AG04449 (cell line): ENCODE measurements around the gene SDCCAG8.

Experiments used
- CTCF ChIA-PET: fragments of 350-600 bp; formaldehyde crosslinking; extraction: SDS; loops from one replicate; lab custom pipeline; 2021; ENCODE audit warnings: antibody characterized with exemption; lab: Yijun Ruan, JAX
- POLR2A ChIA-PET: fragments of 400-600, 350-600 bp; formaldehyde crosslinking; extraction: SDS; loops from one replicate; lab custom pipeline; 2020; ENCODE audit warnings: antibody characterized with exemption, inconsistent platforms; lab: Yijun Ruan, JAX
- DNase-seq: peaks from one replicate; pipeline ENCODE4 v3.0.0-alpha.2; 2010; ENCODE audit warnings: low read depth, low spot score
- H3K4me3 ChIP-seq: 2 replicates; pipeline ENCODE4 v1.5.1; 2011; ENCODE audit warnings: low read depth, mild to moderate bottlenecking, control low read depth, low read length
- TF ChIP-seq, protein P1 (sequence below): IDR thresholded peaks from one replicate; pipeline ENCODE4 v1.5.1; 2011; ENCODE audit warnings: mild to moderate bottlenecking, moderate library complexity, low read length, control low read depth, inconsistent platforms; ENCODE audit not compliant: insufficient read depth; ENCODE audit errors: missing control alignments

SDCCAG8 gene

DNA sequence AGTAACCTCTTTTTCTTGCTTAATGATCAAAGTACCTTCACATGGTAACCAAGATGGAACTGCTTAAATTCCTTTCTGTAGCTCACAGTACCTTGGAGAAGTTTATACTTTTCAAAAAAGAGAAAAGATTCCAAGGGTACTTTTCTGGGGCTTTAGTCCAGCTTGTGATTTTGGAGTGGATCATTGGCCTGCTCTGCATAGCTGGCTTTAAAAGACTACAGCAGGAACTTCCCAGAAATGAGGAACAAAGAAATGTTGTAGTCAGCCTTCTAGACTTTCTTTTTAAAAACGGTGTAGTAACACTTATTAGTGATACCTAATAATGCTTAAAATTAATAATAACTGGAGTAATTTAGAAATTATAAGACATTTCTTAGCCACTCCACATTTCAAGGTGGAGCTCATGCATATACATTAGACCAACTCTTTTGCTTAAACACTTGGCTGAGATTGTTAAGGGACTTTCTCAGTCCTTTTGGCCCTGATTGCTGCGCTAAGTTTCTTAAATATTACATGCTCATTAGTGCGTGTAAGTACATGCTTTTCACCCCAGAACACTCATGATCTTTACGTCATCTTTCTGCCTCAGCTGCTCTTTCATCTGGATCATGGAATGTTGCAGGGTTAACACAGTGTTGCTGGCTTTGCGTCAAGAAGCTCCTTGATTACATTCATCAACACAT, 57.3 kb downstream of the SDCCAG8 start:
- TF ChIP-seq, protein P1, sequence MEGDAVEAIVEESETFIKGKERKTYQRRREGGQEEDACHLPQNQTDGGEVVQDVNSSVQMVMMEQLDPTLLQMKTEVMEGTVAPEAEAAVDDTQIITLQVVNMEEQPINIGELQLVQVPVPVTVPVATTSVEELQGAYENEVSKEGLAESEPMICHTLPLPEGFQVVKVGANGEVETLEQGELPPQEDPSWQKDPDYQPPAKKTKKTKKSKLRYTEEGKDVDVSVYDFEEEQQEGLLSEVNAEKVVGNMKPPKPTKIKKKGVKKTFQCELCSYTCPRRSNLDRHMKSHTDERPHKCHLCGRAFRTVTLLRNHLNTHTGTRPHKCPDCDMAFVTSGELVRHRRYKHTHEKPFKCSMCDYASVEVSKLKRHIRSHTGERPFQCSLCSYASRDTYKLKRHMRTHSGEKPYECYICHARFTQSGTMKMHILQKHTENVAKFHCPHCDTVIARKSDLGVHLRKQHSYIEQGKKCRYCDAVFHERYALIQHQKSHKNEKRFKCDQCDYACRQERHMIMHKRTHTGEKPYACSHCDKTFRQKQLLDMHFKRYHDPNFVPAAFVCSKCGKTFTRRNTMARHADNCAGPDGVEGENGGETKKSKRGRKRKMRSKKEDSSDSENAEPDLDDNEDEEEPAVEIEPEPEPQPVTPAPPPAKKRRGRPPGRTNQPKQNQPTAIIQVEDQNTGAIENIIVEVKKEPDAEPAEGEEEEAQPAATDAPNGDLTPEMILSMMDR: no peak
- CTCF ChIA-PET: interaction anchor here (1.3 to 1.8 kb wide), 3 partner anchors 11 to 858 kb away, joined by 5 to 6 read pairs (median 5); no protein-coding TSS in a partner anchor
- POLR2A ChIA-PET: no interaction called here
- no peak for DNase-seq
- H3K4me3 ChIP-seq: no peak overlapping the region

DNA sequence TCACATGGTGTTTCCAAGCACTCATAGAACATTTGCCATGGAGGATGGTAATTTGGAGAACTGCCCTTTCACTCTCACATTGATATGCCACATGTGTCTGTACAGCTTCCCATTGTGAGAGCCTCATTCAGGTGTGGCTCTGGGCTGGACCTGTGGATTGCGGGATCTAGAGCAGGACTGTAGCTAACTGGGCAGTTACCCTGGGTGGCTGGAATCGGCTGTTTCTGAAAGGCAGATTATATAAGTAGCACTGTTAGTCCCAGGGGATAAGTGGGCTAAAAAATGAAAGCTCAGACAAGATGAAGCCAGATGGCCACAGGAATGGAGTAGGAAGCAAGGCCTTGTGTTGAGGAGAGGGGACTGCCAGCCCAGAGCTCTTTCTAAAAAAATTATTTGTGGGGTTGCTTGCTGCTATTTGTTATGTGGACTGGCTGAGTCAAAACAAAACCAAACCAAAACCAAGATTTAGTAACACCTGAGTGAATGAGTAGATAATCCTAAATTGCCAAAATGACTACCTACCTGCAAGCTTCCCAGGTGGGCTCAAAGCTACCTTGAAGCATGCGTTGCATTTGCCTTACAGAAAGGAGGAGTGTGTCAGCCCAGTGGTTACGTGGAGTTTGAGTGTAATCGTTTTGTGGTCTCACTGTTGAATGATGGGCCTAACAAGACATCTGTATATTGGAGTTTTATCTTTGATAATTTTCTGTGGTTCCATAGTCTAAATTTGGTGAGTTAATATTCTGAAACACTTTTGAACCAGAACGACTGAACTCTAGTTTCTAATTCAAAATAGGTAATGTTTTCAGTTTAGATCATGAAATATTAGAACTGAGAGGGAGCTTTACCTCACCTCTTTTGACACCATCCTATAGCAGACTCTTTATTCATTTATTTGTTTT, 58.0 kb downstream of the SDCCAG8 start:
- no peak for DNase-seq
- TF ChIP-seq, protein P1: no peak
- no peak overlapping the region for H3K4me3 ChIP-seq
- ChIA-PET POLR2A (no interaction called here), CTCF (interaction anchor here (1.3 to 1.8 kb wide), 3 partner anchors 10 to 859 kb away, joined by 5 to 6 read pairs (median 5); no protein-coding TSS in a partner anchor)

DNA sequence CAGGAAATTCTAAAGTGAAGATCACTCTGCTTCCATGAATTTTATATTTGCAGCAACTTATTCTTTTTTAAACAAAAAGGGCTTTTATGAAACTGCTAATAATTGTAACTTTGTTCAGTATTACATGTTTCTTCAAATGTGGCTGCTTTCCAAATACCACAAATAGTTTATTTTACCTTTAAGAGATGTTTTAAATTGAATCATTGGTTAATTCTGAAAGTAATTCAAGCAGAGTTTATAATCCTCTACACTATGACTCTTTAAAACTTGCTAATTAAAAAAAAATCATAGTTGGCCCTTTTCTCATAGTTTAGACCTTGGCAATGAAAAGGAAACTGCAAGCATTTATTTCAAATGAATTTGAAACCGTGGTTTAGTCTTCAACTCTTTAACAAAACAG, 59.6 kb downstream of the SDCCAG8 start:
- ChIA-PET CTCF (no interaction called here), POLR2A (no interaction called here)
- TF ChIP-seq, protein P1: no peak
- H3K4me3 ChIP-seq: no peak overlapping the region
- no peak for DNase-seq

DNA sequence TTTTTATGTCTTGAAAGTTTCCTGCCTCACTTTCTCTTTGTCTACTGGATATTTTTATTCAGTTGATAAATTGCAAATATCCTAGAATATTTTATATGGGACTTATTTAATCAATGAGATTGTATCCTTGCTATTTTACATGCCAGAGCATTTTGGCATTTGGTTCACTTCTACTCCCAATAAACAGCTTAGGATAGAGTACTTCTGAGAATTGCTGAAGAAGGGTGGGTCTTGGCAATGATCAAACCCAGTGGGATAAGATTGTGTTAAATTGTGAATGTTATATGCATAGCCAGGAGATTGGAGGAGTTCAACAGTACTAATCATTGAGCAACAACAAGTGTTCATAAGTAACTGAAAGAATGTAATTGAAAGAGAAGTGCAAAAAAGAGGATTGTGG, 60.1 kb downstream of the SDCCAG8 start:
- TF ChIP-seq, protein P1: no peak
- H3K4me3 ChIP-seq: no peak overlapping the region
- ChIA-PET POLR2A (no interaction called here), CTCF (no interaction called here)
- DNase-seq: no peak

DNA sequence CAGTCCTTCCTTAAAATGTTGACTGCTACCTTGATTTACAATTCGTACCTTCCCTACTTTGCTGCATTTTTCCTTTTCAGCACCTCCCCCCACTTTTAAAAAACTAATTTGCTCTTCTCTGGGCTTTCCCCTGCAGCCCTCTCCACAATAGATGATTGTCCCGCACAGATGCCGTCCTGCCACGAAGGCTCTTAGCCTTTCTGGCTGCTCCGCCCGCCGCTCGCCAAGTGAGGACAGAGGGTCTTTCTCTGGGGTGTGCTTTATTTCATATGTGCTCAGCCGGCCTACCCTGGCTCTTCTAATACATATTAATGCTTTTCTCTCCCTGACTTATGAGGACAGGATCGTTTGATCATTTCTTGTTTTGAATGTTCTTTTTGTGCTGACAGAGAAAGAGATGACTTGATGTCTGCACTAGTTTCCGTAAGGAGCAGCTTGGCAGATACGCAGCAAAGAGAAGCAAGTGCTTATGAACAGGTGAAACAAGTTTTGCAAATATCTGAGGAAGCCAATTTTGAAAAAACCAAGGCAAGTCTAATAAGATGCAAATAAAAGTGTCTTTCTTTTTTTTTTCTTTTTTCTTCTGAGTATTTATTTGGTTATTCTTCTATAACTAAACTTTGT, 60.6 kb downstream of the SDCCAG8 start:
- CTCF ChIA-PET: no interaction called here
- POLR2A ChIA-PET: no interaction called here
- TF ChIP-seq, protein P1: no peak
- no peak overlapping the region for H3K4me3 ChIP-seq
- DNase-seq: no peak
